Lower lobe of right lung (tissue), 2 donors: ENCODE results near the gene LRGUK. TPM values are rescaled to one million over a fixed set of nuclear protein-coding genes. Genes with fewer than 3 reads are reported as not detected.

Experiments
- ATAC-seq, 2 donors: fragments of 200-7000 bp; cut with Tn5 transposase; one replicate each; pipeline ENCODE4 v1.9.1; 2020 to 2022; ENCODE audit warnings: mild to moderate bottlenecking in 2 of 2, moderate library complexity in 2 of 2
- DNase-seq: peaks from one replicate; pipeline ENCODE4 v3.0.0-alpha.2; 2020
- H3K27ac ChIP-seq: fragments of 200-600 bp; one replicate; pipeline ENCODE4 v1.8.0; 2022
- H3K27me3 ChIP-seq: fragments of 200-600 bp; one replicate; pipeline ENCODE4 v1.8.0; 2022; ENCODE audit warnings: low read depth
- H3K36me3 ChIP-seq: fragments of 200-600 bp; one replicate; pipeline ENCODE4 v1.8.0; 2022; ENCODE audit warnings: mild to moderate bottlenecking
- H3K4me1 ChIP-seq: fragments of 200-600 bp; one replicate; pipeline ENCODE4 v1.8.0; 2022
- H3K4me3 ChIP-seq: fragments of 200-600 bp; one replicate; pipeline ENCODE4 v1.8.0; 2022; ENCODE audit warnings: mild to moderate bottlenecking
- H3K9me3 ChIP-seq: fragments of 200-600 bp; one replicate; pipeline ENCODE4 v1.8.0; 2022
- intact Hi-C: fragments of 100-400 bp; cut with DNase I; formaldehyde crosslinking; loops from one replicate; pipeline ENCODE4 v1.11.0; 2022
- total RNA-seq: library from RNA; stranded (reverse); fragmentation: NEBNext Ultra II Directional; extraction: Animal tissue kit (Norgen Biotek cat#: 25700); gene quantifications from one replicate; pipeline ENCODE4 v1.2.1, GENCODE V29; 2021
- TF ChIP-seq, protein P1 (sequence below): fragments of 200-600 bp; IDR thresholded peaks from one replicate; pipeline ENCODE4 v1.8.0; 2022; ENCODE audit warnings: antibody characterized with exemption, mild to moderate bottlenecking
- donor health status: DM: no; HTN: yes; CAD: no; lungs with severe emphysema.

Gene LRGUK
- total RNA-seq, 1 donor from 2014 or later: 1.8 TPM

DNA sequence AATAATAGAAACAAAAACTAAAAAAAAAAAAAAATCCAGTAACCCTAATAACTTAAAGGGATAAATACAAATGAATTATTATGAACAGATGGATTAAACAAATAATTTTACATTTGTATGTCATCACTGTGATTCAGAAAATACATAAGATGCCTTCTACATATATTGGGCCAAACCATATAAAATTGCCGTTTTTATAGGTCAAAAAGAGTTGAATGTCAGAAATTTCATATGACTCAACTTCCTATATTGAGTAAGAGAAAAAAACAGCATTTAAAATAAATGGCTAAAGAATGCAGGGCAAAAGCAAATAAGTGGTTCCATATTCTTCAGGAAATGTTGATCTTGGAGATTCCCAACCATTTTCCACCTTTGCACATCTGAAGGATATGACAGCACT is 180.2 kb downstream of the LRGUK start:
- no peak overlapping the region for H3K4me3 ChIP-seq
- DNase-seq (no peak), ATAC-seq (no peak)
- peaks cover 20% of the 10 kb centered on the region for H3K36me3 ChIP-seq
- no peaks in the 10 kb centered on the region for H3K27me3 ChIP-seq
- H3K27ac ChIP-seq: no peak overlapping the region
- H3K4me1 ChIP-seq: no peaks in the 10 kb centered on the region
- intact Hi-C loops: no loop called here
- TF ChIP-seq, protein P1, sequence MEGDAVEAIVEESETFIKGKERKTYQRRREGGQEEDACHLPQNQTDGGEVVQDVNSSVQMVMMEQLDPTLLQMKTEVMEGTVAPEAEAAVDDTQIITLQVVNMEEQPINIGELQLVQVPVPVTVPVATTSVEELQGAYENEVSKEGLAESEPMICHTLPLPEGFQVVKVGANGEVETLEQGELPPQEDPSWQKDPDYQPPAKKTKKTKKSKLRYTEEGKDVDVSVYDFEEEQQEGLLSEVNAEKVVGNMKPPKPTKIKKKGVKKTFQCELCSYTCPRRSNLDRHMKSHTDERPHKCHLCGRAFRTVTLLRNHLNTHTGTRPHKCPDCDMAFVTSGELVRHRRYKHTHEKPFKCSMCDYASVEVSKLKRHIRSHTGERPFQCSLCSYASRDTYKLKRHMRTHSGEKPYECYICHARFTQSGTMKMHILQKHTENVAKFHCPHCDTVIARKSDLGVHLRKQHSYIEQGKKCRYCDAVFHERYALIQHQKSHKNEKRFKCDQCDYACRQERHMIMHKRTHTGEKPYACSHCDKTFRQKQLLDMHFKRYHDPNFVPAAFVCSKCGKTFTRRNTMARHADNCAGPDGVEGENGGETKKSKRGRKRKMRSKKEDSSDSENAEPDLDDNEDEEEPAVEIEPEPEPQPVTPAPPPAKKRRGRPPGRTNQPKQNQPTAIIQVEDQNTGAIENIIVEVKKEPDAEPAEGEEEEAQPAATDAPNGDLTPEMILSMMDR: no peak
- no peaks in the 10 kb centered on the region for H3K9me3 ChIP-seq

DNA sequence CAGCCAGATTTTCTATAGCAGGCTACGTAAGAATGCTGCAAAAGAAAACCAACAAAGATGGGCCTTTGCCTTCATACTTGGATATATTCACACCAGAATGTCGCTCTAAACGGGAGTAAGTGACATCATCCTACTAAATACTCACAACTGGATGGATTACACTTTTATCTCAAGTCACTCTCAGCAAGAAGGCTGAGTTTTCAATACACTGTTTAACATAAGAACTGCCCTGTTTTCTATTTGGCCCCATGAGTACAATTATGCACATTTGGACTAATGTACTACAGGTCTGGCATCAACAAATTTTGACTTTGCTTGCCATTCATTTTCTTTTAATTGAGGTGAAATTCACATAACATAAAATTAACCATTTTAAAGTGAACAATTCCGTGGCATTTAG is 181.4 kb downstream of the LRGUK start:
- intact Hi-C loops: no loop called here
- peaks cover 11% of the 10 kb centered on the region for H3K36me3 ChIP-seq
- H3K4me1 ChIP-seq: no peaks in the 10 kb centered on the region
- TF ChIP-seq, protein P1: no peak
- no peak overlapping the region for H3K27ac ChIP-seq
- DNase-seq (no peak), ATAC-seq (no peak)
- H3K4me3 ChIP-seq: no peak overlapping the region
- no peaks in the 10 kb centered on the region for H3K9me3 ChIP-seq
- H3K27me3 ChIP-seq: no peaks in the 10 kb centered on the region

DNA sequence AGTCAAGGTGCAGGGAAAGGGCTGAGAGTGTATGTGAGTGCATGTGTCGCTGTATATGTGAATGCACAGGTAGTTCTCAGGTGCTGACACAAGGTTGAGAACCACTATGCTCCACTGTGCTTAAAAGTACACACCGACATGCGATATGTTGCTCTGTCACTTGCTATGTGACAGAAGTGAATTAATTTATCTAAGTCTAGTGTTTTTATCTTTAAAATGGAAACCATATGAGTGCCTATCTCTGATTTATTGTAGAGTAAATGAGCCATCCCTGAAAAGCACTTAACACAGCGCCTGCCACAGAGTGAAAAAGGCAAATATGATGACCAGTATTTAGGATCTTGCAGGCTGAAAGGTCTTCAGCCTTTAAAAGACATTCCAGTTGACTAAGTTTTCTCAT is 184.7 kb downstream of the LRGUK start:
- ATAC-seq: no peak
- Histone ChIP-seq H3K4me1 (peaks cover 5% of the 10 kb centered on the region), H3K27me3 (no peaks in the 10 kb centered on the region), H3K27ac (no peak overlapping the region), H3K9me3 (no peaks in the 10 kb centered on the region), H3K4me3 (no peak overlapping the region), H3K36me3 (no peaks in the 10 kb centered on the region)
- intact Hi-C loops: no loop called here
- TF ChIP-seq, protein P1: no peak
- no peak for DNase-seq

DNA sequence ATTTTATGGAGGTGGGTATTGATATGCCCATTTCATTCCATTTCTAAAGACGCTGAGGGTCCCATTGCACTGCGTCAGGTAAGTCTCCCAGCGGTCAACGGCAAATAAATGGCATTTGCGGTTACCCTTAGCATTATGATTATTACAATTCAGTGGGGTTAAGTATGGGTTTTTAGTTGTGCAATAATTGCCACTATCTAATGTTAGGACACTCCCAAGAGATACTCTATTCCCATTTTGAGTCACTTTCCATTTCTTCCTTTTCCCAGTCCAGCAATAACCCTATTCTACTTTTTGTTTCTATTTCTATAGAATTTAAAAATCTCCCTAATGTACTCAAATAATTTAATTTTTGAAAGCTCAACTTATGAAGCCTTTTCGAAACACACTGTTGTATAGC is 185.6 kb downstream of the LRGUK start:
- no peak for ATAC-seq

DNA sequence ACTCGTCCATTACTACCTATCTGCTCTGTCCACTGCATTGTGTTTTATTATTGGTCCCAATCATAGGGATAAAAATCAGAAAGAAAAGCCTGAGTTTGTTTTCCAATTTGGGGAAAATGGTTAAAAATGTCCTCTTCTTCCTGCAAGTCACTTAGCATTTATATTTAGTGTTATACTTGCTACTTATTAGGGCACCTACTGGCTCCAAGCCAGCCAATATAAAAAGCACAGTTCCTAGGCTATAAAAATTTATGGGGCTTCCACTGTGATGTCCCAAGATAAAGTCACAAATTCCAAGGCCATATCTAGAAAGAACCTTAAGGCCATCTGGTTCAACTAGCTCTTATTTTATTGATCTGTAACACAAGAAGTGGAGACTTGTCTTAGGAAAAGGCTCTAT is 186.4 kb downstream of the LRGUK start:
- H3K9me3 ChIP-seq: no peaks in the 10 kb centered on the region
- no peak overlapping the region for H3K4me3 ChIP-seq
- no peak overlapping the region for H3K27ac ChIP-seq
- ATAC-seq: no peak
- intact Hi-C loops: no loop called here
- H3K4me1 ChIP-seq: peaks cover 9% of the 10 kb centered on the region
- no peaks in the 10 kb centered on the region for H3K27me3 ChIP-seq
- TF ChIP-seq, protein P1: no peak
- no peaks in the 10 kb centered on the region for H3K36me3 ChIP-seq
- DNase-seq: no peak

More for the DNA sequence above, 185.6 kb downstream of the LRGUK start:
- Histone ChIP-seq H3K27ac (no peak overlapping the region), H3K36me3 (no peaks in the 10 kb centered on the region), H3K4me3 (no peak overlapping the region), H3K4me1 (peaks cover 9% of the 10 kb centered on the region), H3K9me3 (no peaks in the 10 kb centered on the region), H3K27me3 (no peaks in the 10 kb centered on the region)
- intact Hi-C loops: no loop called here
- no peak for DNase-seq
- TF ChIP-seq, protein P1: no peak

Other genes with a start within 250 kb of the LRGUK start
- gene SLC35B4, start 189.6 kb downstream of the LRGUK start, total RNA-seq: 12.2 TPM